ENCODE results near the gene KIAA1328. TPM values are rescaled to one million over a fixed set of nuclear protein-coding genes. Genes with fewer than 3 reads are reported as not detected.

The KIAA1328 gene
- total and polyA plus RNA-seq, 8 donors: 2.1 to 5.2 (median 3.6) TPM

DNA sequence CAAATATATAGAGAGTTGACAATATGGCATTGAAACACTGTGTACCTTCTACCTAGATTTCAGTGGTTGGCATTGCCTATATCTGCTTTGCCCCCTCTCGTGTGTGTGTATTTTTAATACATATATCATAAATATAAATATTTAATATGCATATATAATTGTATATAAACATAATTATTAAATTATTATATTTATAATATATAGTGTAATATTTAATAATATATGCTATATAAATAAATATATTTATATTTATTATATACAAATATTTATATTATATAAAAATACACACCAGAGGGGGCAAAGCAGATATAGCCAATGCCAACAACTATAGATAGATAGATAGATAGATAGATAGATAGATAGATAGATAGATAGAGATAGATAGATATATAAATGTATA, 124.1 kb downstream of the KIAA1328 start:
- TF ChIP-seq, protein P1, sequence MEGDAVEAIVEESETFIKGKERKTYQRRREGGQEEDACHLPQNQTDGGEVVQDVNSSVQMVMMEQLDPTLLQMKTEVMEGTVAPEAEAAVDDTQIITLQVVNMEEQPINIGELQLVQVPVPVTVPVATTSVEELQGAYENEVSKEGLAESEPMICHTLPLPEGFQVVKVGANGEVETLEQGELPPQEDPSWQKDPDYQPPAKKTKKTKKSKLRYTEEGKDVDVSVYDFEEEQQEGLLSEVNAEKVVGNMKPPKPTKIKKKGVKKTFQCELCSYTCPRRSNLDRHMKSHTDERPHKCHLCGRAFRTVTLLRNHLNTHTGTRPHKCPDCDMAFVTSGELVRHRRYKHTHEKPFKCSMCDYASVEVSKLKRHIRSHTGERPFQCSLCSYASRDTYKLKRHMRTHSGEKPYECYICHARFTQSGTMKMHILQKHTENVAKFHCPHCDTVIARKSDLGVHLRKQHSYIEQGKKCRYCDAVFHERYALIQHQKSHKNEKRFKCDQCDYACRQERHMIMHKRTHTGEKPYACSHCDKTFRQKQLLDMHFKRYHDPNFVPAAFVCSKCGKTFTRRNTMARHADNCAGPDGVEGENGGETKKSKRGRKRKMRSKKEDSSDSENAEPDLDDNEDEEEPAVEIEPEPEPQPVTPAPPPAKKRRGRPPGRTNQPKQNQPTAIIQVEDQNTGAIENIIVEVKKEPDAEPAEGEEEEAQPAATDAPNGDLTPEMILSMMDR (IDR thresholded peaks at IDR 0.05): no peak
- Histone ChIP-seq H3K4me1 (no peaks in the 10 kb centered on the region), H3K4me3 (no peak overlapping the region), H3K27me3 (no peaks in the 10 kb centered on the region), H3K36me3 (no peaks in the 10 kb centered on the region), H3K9me3 (no peaks in the 10 kb centered on the region), H3K27ac (no peak overlapping the region)
- FAIRE-seq (peak; percentile 73), DNase-seq (no peak), ATAC-seq (no peak)
- intact Hi-C loops (cut with DNase I): no loop called here
- 81 to 88% methylated on average over 1 of the region's 1 CpG for whole genome bisulfite sequencing, 2 donors

DNA sequence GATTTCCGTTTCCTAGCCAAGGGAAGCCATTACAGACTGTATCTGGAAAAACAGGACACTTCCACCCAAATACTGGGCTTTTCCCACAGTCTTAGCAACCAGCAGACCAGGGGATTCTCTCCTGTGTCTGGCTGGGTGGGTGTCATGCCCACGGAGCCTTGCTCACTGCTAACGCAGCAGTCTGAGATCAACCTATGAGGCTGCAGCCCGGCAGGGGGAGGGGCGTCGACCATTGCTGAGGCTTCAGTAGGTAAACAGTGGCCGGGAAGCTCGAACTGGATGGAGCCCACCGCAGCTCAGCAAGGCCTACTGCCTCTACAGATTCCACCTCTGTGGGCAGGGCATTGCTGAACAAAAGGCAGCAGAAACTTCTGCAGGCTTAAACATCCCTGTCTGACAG, 131.1 kb downstream of the KIAA1328 start:
- ATAC-seq (no peak), FAIRE-seq (no peak), DNase-seq (no peak)
- Histone ChIP-seq H3K4me1 (no peaks in the 10 kb centered on the region), H3K36me3 (no peaks in the 10 kb centered on the region), H3K9me3 (no peaks in the 10 kb centered on the region), H3K27me3 (no peaks in the 10 kb centered on the region), H3K27ac (no peak overlapping the region), H3K4me3 (no peak overlapping the region)
- intact Hi-C loops (cut with DNase I): no loop called here
- TF ChIP-seq, protein P1 (IDR thresholded peaks at IDR 0.05): no peak
- WGBS, 2 donors: 92 to 96% methylated on average over 9 of the region's 9 CpGs

DNA sequence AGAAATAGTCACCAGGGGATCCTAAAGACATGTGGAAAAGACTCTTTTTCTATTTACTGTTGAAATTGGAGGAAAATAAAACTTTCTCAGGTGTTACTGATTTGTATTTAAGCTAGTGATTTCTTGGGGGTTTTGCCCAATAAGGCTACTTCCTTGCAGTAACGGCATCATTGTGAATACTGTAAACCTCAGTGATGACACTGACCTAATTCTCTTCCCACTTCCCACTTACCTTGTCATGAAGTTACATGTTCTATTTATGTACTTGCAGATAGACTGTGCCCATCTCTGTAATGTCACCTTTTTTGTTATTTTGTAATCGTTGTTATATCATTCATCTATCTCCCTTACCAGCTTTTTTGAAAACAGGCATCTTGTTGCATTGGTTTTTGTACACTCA, 134.5 kb downstream of the KIAA1328 start:
- no peak overlapping the region for H3K4me3 ChIP-seq
- H3K27me3 ChIP-seq: no peaks in the 10 kb centered on the region
- FAIRE-seq: no peak
- WGBS, 2 donors: 85 to 98% methylated on average over 2 of the region's 2 CpGs
- H3K27ac ChIP-seq: no peak overlapping the region
- intact Hi-C loops (cut with DNase I): no loop called here
- no peak for ATAC-seq
- no peaks in the 10 kb centered on the region for H3K36me3 ChIP-seq
- H3K9me3 ChIP-seq: no peaks in the 10 kb centered on the region
- no peak for DNase-seq
- H3K4me1 ChIP-seq: no peaks in the 10 kb centered on the region
- TF ChIP-seq, protein P1 (IDR thresholded peaks at IDR 0.05): no peak

DNA sequence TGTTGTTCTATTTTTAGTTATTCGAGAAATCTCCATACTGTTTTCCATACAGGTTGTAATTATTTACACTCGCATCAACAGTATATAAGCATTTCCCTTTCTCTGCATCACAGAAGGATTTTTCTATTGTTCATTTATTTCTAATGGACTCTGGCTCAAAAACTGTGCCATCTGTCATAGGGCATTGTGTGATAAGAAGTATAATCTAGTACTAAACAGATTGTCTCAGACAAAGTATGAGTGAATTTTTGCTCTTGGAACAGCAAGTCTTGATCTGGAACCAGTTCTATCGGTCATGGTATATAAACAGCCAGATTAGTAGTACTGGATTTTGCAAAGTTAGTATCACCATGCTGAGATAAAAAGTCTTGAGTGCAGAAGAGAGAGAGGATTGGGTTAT, 145.8 kb downstream of the KIAA1328 start:
- no peak for ATAC-seq
- intact Hi-C loops (cut with DNase I): no loop called here
- no peaks in the 10 kb centered on the region for H3K4me1 ChIP-seq
- no peak overlapping the region for H3K27ac ChIP-seq
- TF ChIP-seq, protein P1 (IDR thresholded peaks at IDR 0.05): no peak
- H3K27me3 ChIP-seq: no peaks in the 10 kb centered on the region
- FAIRE-seq: no peak
- H3K4me3 ChIP-seq: no peak overlapping the region
- no peaks in the 10 kb centered on the region for H3K9me3 ChIP-seq
- no peak for DNase-seq
- H3K36me3 ChIP-seq: no peaks in the 10 kb centered on the region
- WGBS, 2 donors: 81 to 83% methylated on average over 3 of the region's 3 CpGs

DNA sequence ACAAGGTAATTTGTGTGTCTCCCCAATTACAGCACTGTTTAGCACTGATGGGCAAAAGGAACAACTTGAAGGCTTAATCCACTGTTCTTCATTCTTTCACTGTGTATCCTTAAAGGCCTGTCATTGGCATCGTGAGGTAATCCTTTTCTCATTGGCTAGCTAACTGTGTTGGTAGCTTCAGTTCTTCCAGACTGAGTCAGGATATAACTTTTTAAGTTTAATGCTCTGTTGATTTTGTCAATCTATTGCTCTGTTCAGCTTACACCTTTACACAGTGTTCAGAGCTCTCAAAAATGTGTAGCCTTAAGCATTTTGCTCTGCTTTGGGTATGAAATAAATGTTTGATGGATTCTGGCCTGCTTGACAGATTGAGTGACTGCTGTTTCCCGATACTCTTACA, 148.2 kb downstream of the KIAA1328 start:
- Histone ChIP-seq H3K9me3 (no peaks in the 10 kb centered on the region), H3K27me3 (no peaks in the 10 kb centered on the region), H3K27ac (no peak overlapping the region), H3K4me3 (no peak overlapping the region), H3K4me1 (no peaks in the 10 kb centered on the region), H3K36me3 (no peaks in the 10 kb centered on the region)
- DNase-seq: no peak
- intact Hi-C loops (cut with DNase I): no loop called here
- no peak for FAIRE-seq
- TF ChIP-seq, protein P1 (IDR thresholded peaks at IDR 0.05): no peak
- ATAC-seq: no peak
- 93 to 98% methylated on average over 2 of the region's 2 CpGs for WGBS, 2 donors
